Karpas-422 (cell line): Measurements from ENCODE around the gene RIT2. TPM values are rescaled to one million over a fixed set of nuclear protein-coding genes. Genes with fewer than 3 reads are reported as not detected.
"Not testable (repeated sequence)": the region's sequence is repeated elsewhere in the genome, so short reads cannot be mapped to it uniquely, and the experiment has no call there.

Experiments used
- DNase-seq: peaks from one replicate; pipeline ENCODE4 v3.0.0-alpha.2; 2015
- H2AFZ ChIP-seq: fragments of 200-600 bp; sonication (generic); 2 replicates; pipeline ENCODE4 v1.6.1; 2014; ENCODE audit warnings: antibody characterized with exemption, low read length, mixed read lengths
- H3K27ac ChIP-seq: fragments of 200-600 bp; sonication (generic); 2 replicates; pipeline ENCODE4 v1.5.1; 2014; ENCODE audit warnings: mild to moderate bottlenecking, low read length, moderate library complexity
- H3K27me3 ChIP-seq: fragments of 200-600 bp; sonication (generic); 2 replicates; pipeline ENCODE4 v1.6.1; 2014; ENCODE audit warnings: low read length, mixed read lengths
- H3K36me3 ChIP-seq: fragments of 200-600 bp; sonication (generic); 2 replicates; pipeline ENCODE4 v1.6.1; 2014; ENCODE audit warnings: low read length, mixed read lengths; ENCODE audit not compliant: insufficient read depth
- H3K4me1 ChIP-seq: fragments of 200-600 bp; sonication (generic); 2 replicates; pipeline ENCODE4 v1.6.1; 2014; ENCODE audit warnings: mild to moderate bottlenecking, low read length, mixed read lengths
- H3K4me2 ChIP-seq: fragments of 200-600 bp; sonication (generic); 2 replicates; pipeline ENCODE4 v1.6.1; 2014; ENCODE audit warnings: low read length, low read depth, mild to moderate bottlenecking; ENCODE audit not compliant: poor library complexity, severe bottlenecking
- H3K4me3 ChIP-seq: fragments of 200-600 bp; sonication (generic); 2 replicates; pipeline ENCODE4 v1.5.1; 2014; ENCODE audit warnings: mild to moderate bottlenecking, antibody characterized with exemption, low read length, mixed read lengths
- H3K79me2 ChIP-seq: fragments of 200-600 bp; sonication (generic); 2 replicates; pipeline ENCODE4 v1.6.1; 2014; ENCODE audit warnings: mild to moderate bottlenecking, low read length, mixed read lengths
- H3K9ac ChIP-seq: fragments of 200-600 bp; sonication (generic); 2 replicates; pipeline ENCODE4 v1.6.0; 2014; ENCODE audit warnings: low read length
- H3K9me2 ChIP-seq: fragments of 200-600 bp; sonication (generic), shearing (Covaris generic); replicated peaks from 2 replicates; pipeline ENCODE4 v1.6.0; 2014; ENCODE audit warnings: mild to moderate bottlenecking, low read length, moderate library complexity; ENCODE audit not compliant: insufficient read depth
- H3K9me3 ChIP-seq: fragments of 300-700, 200-600 bp; sonication (generic); 2 replicates; pipeline ENCODE4 v1.6.1; 2014; ENCODE audit warnings: low read length, mixed read lengths
- H4K20me1 ChIP-seq: fragments of 200-600 bp; sonication (generic); 2 replicates; pipeline ENCODE4 v1.6.1; 2014; ENCODE audit warnings: mild to moderate bottlenecking, antibody characterized with exemption, low read length, low read depth; ENCODE audit not compliant: insufficient read depth
- total RNA-seq: library from RNA; depleted of rRNA; stranded (reverse); fragments of >200 nt; shearing (Covaris generic); gene quantifications from 2 replicates; pipeline ENCODE4 v1.2.3, GENCODE V29; 2014; ENCODE audit warnings: low replicate concordance

RIT2 gene
- total RNA-seq, 1 experiment from 2014 or later: not detected

DNA sequence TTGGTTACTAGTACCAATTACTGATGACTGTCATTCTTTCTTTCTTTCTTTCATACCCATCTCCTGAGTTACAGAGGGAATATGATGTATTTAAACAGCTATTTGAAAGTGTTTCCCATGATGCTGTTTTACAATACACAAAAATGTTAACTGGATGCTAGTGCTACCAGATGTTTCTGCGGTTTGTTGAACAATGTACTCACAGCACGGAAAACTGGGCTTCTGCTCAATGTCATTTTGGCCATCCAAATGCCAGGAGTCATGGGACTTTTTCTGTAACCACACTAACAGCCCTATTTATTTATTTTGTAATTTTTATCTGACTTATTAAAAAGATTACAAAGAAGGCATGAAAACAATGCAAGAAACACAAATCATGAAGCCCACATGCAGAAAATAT is 313.8 kb downstream of the RIT2 start:
- H3K9ac ChIP-seq: no peak overlapping the region
- no peaks in the 10 kb centered on the region for H3K27me3 ChIP-seq
- H3K27ac ChIP-seq: no peak overlapping the region
- no peaks in the 10 kb centered on the region for H4K20me1 ChIP-seq
- H2AFZ ChIP-seq: no peak overlapping the region
- H3K36me3 ChIP-seq: no peaks in the 10 kb centered on the region
- no peak overlapping the region for H3K4me2 ChIP-seq
- H3K9me3 ChIP-seq: peaks cover 9% of the 10 kb centered on the region; the same call in 1 of the 2 replicates
- H3K79me2 ChIP-seq: no peaks in the 10 kb centered on the region
- H3K9me2 ChIP-seq: no peaks in the 10 kb centered on the region
- DNase-seq: no peak
- H3K4me1 ChIP-seq: no peaks in the 10 kb centered on the region
- H3K4me3 ChIP-seq: no peak overlapping the region

DNA sequence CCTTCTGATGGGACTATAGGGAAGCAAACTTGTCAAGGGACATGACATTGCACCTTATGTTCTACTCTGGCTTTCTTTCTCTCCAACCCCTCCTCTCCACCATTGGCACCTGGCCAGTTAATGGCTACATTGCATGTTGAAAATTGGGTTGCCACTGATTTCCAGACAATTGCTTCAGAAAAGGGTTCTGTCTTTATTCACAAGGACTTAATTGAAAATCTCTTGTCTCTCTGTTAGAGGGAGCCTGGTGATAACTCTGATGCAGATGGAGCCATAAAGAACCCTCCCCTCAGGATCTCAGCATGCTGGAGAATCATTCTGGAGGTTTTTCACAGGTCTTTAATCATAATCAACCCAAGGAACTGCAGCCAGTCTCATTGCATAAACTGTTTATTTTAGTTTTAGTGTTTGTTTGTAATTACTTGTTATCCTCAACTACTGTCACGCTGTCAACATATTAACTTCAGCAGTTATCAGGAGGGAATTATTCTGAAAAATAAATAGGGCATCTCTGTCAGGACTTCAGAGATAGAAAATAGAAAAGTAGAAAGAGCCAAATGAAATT is 316.8 kb downstream of the RIT2 start:
- H3K4me2 ChIP-seq: no peak overlapping the region
- no peaks in the 10 kb centered on the region for H3K4me1 ChIP-seq

DNA sequence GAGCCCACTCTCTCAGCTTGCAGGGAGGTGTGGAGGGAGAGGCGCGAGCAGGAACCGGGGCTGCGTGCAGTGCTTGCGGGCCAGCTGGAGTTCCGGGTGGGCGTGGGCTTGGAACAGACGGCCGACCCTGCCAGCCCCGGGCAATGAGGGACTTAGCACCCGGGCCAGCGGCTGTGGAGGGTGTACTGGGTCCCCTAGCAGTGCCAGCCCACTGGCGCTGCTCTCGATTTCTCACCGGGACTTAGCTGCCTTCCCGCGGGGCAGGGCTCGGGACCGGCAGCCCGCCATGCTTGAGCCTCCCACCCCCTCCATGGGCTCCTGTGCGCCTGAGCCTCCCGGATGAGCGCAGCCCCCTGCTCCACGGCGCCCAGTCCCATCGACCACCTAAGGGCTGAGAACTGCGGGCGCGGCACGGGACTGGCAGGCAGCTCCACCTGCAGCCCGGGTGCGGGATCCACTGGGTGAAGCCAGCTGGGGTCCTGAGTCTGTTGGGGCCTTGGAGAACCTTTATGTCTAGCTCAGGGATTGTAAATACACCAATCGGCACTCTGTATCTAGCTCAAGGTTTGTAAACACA is 320.2 kb downstream of the RIT2 start:
- peaks cover 14% of the 10 kb centered on the region; the same call in 1 of the 2 replicates for H3K9me3 ChIP-seq
- DNase-seq, H3K9me2 ChIP-seq, H3K79me2 ChIP-seq, H3K36me3 ChIP-seq, H3K4me2 ChIP-seq, H3K9ac ChIP-seq, H3K4me1 ChIP-seq, H3K27ac ChIP-seq, H3K4me3 ChIP-seq, H4K20me1 ChIP-seq, H3K27me3 ChIP-seq, H2AFZ ChIP-seq: not testable (repeated sequence)

More for the DNA sequence above, 316.8 kb downstream of the RIT2 start:
- Histone ChIP-seq H3K9me3 (peaks cover 7% of the 10 kb centered on the region; the same call in 1 of the 2 replicates), H3K79me2 (no peaks in the 10 kb centered on the region), H3K27ac (no peak overlapping the region), H3K27me3 (no peaks in the 10 kb centered on the region), H4K20me1 (no peaks in the 10 kb centered on the region), H3K9me2 (no peaks in the 10 kb centered on the region), H3K9ac (no peak overlapping the region), H2AFZ (no peak overlapping the region), H3K36me3 (no peaks in the 10 kb centered on the region), H3K4me3 (no peak overlapping the region)
- DNase-seq: no peak

DNA sequence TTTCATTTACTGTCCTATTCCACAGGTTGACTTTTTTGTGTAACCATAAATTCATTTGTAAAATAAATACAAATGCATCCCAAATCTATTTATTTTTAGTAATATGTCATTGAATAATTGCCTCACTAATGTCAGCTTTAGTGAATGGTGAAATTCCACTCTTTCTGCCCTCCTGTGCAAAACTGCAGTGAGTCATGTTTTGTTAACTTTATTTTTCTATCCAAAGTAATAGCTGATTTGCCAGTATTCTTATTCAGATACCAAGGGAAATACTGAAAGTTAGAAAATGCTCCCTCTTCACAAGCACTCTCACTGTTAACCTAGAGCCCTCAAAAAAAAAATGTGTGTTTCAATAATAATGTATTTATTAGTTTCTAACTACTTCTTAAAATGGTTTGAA is 322.8 kb downstream of the RIT2 start:
- no peak overlapping the region for H2AFZ ChIP-seq
- H3K27ac ChIP-seq: no peak overlapping the region
- H3K79me2 ChIP-seq: no peaks in the 10 kb centered on the region
- H3K9me2 ChIP-seq: no peaks in the 10 kb centered on the region
- no peak for DNase-seq
- H3K4me2 ChIP-seq: no peak overlapping the region
- H3K9ac ChIP-seq: no peak overlapping the region
- peaks cover 17% of the 10 kb centered on the region; the same call in 1 of the 2 replicates for H3K9me3 ChIP-seq
- no peaks in the 10 kb centered on the region for H3K4me1 ChIP-seq
- H3K27me3 ChIP-seq: no peaks in the 10 kb centered on the region
- no peaks in the 10 kb centered on the region for H3K36me3 ChIP-seq
- H4K20me1 ChIP-seq: no peaks in the 10 kb centered on the region
- no peak overlapping the region for H3K4me3 ChIP-seq

DNA sequence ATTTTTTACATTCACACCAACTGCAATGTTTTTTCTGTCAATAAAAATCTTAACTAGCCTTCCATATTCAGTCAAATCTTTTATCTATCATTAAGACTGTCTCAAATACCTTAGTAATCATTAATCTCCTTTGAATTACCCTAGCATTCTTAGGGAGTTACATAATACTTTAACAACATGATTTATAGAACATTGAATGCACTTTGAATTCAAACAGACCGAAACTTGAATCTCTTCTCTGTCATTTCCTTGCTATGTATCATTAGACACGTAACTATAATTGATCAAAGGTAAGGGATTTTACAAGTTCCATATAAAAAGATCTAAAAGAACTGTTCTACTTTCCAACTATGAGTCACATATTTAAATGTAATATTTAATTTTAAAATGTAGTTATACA is 330.9 kb downstream of the RIT2 start:
- Histone ChIP-seq H3K9ac (no peak overlapping the region), H3K27me3 (no peaks in the 10 kb centered on the region), H3K4me3 (no peak overlapping the region)

DNA sequence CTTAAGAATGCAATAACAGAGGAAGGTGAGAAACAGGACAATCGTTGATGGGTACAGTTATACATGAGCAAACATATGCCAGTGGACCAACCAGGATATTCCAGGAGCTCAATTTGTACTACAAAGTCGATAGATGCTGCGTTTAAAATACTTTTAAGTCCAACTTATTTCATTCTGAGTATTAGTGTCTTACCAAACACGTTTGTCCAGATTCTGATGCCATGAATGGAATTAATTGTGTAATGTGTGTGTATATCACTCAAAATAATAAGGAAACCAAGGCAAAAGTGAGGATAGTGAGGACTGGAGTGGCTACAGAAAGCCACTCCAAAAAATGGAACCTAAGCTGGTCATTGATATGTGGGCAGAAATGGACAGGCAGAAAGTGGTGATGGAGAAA is 332.6 kb downstream of the RIT2 start:
- no peak overlapping the region for H3K4me2 ChIP-seq
- H3K9me3 ChIP-seq: peaks cover 11% of the 10 kb centered on the region
- H4K20me1 ChIP-seq: no peaks in the 10 kb centered on the region
- DNase-seq: no peak
- no peak overlapping the region for H2AFZ ChIP-seq
- H3K9me2 ChIP-seq: no peaks in the 10 kb centered on the region
- H3K27me3 ChIP-seq: no peaks in the 10 kb centered on the region
- no peaks in the 10 kb centered on the region for H3K36me3 ChIP-seq
- no peak overlapping the region for H3K9ac ChIP-seq
- H3K4me1 ChIP-seq: no peaks in the 10 kb centered on the region
- no peak overlapping the region for H3K27ac ChIP-seq
- no peak overlapping the region for H3K4me3 ChIP-seq
- H3K79me2 ChIP-seq: no peaks in the 10 kb centered on the region

More for the DNA sequence above, 330.9 kb downstream of the RIT2 start:
- H3K9me2 ChIP-seq: no peaks in the 10 kb centered on the region
- H3K4me1 ChIP-seq: no peaks in the 10 kb centered on the region
- H3K79me2 ChIP-seq: no peaks in the 10 kb centered on the region
- no peaks in the 10 kb centered on the region for H3K36me3 ChIP-seq
- DNase-seq: no peak
- peaks cover 8% of the 10 kb centered on the region for H3K9me3 ChIP-seq
- no peak overlapping the region for H2AFZ ChIP-seq
- no peak overlapping the region for H3K4me2 ChIP-seq
- no peaks in the 10 kb centered on the region for H4K20me1 ChIP-seq
- H3K27ac ChIP-seq: no peak overlapping the region

DNA sequence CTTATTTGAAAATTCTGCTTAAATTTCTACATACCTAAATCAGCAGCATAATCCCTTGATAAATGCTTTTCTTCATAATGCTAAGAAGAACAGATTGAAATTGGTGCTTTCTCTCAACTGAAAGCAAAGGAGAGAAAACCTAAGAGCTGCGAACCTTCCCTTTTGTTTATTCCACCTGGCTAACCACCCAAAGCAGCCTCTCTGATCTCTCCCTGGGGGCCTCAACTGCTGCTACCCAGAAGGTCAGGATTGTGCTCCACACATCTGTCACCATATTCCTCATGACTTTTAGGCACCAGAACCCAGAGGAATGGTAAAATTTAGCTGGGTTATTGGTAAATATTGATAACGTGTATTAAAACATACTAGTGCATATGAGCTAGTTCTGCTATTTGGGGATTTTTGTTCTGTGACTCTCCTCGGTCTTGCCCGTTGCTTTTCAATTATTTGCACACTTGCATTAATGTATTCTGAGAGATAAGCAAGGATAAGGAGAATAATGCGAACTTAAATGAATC is 334.1 kb downstream of the RIT2 start:
- no peaks in the 10 kb centered on the region for H3K79me2 ChIP-seq
- no peak overlapping the region for H3K27ac ChIP-seq
- DNase-seq: no peak
- H3K4me3 ChIP-seq: no peak overlapping the region
- no peaks in the 10 kb centered on the region for H3K27me3 ChIP-seq
- no peak overlapping the region for H3K4me2 ChIP-seq
- H3K9me2 ChIP-seq: no peaks in the 10 kb centered on the region
- no peak overlapping the region for H2AFZ ChIP-seq
- no peaks in the 10 kb centered on the region for H3K36me3 ChIP-seq
- peaks cover 7% of the 10 kb centered on the region for H3K9me3 ChIP-seq
- H4K20me1 ChIP-seq: no peaks in the 10 kb centered on the region
- H3K9ac ChIP-seq: no peak overlapping the region
- H3K4me1 ChIP-seq: no peaks in the 10 kb centered on the region

DNA sequence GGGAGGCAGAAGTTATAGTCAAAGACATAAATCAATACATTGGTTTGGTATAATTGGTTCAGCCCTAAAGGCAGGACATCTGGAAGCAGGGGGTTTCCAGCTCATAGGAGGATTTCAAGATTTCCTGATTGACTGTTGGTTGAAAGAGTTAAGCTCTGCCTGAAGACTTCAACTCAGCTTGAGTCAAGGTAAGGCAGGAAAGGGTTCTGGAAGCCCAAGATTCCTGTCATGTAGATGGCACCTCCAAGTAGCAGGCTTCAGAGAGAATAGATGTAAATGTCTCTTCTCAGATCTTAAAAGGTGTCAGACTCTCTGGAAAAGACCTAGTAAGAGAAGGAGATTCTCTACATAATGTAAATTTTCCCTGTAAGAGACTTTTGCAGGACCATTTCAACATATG is 335.3 kb downstream of the RIT2 start:
- Histone ChIP-seq H2AFZ (no peak overlapping the region), H4K20me1 (no peaks in the 10 kb centered on the region), H3K9ac (no peak overlapping the region), H3K4me1 (no peaks in the 10 kb centered on the region), H3K9me2 (no peaks in the 10 kb centered on the region), H3K27me3 (no peaks in the 10 kb centered on the region), H3K36me3 (no peaks in the 10 kb centered on the region), H3K4me2 (no peak overlapping the region), H3K79me2 (no peaks in the 10 kb centered on the region), H3K4me3 (no peak overlapping the region), H3K27ac (no peak overlapping the region), H3K9me3 (peaks cover 7% of the 10 kb centered on the region)
- no peak for DNase-seq
